Activated T-cell treated with anti-CD3 and anti-CD28 coated beads, Interleukin-2, amount 50 U/mL, for 1 hour (primary cell): ENCODE results near the gene GTF2A1L.

Experiments
- DNase-seq: peaks from one replicate; pipeline ENCODE4 v3.0.0-alpha.2; 2020

The GTF2A1L gene

DNA sequence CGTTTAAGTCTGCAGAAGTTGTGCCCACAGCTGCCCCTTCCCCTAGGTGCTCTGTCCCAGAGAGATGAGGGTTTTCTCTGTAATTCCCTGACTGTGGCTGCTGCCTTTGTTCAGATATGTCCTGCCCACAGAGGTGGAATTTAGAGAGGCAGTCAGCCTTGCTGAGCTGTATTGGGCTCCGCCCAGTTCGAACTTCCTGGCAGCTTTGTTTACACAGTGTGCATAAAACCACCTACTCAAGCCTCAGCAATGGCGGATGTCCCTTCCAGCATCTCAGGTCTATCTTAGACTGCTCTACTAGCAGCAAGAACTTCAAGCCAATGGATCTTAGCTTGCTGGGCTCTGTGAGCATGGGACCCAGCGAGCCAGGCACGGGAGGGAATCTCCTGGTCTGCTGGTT lies 89.8 kb downstream of the GTF2A1L start:
- no peak for DNase-seq

DNA sequence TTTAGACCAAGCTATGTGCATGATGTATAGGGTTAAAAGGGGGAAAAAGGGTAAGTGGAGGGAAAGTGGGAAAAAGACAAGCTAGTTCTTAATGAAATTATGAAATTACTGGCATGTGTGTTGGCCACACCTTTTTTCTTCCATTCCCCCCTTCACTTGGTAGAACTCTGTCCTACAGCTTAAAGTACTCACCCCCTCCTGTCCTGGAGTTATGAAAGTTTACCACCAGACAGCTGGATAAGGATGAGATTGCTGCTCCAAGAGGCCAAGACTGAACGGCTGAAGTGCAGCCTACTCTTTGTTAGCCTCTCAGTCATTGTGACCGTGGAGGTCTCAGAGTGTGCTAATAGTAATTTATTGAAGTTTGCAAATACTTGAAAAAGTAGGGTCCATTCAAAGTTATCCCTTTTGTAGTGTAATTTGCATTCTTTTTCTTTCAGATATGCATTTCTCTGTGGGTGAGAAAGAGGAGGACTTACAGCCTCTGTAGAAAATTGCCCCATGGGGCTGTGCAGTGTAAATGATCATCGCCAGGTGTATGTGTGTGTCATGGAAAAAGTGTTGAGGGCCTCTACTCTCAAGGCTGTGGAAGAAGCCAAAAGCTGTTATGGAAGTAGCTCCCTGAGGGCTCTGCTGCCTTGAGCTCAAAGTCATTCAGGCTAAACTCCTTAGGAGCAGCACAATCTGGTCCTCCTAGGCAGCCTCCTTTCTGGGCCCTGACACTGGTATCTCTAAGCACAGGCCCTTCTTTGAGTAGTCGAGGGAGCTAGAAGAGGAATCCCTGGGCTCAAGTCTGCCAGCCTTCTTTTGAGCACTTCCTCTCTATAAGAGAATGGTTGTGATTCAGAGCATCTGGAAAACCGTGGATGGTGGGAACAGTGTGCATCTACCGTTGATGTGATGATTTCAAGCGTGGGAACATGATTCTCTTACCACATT lies 91.7 kb downstream of the GTF2A1L start:
- no peak for DNase-seq

DNA sequence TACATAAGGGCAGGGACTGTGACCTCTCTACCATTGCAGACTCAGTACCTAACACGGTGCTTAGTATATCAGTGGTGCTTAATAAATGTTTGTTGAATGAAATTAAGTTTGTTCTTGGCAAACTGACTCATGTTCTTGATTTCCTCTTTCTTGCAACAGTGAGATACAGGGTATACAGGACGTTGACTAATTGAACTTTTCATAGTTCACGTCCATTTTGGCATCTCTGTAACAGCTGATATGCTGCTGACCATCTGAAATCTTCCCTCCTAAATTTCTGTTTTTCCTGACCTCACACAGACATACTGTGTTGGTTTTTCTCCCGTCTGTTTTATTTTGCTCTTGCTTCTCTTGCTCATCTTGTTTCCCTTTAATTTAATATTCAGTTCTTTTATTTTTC lies 93.7 kb downstream of the GTF2A1L start:
- no peak for DNase-seq

DNA sequence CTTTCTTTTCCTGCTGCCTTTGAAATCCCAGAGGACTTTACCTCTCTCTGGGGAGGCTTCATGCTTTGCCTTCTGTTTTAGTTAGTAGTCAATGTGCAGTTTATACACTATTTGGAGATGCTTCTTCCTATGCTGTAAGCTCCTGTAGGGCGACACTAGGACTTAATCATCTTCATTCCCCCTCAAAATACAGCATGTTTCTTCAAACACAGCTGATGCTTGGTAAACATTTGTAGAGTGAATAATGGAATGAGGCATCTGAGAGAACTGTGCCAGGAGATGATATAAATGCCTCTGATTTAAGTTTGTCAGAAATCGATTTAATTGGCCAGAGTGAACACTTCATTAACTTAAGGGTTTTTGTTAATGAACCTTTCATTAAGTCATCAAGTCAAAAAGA lies 94.5 kb downstream of the GTF2A1L start:
- DNase-seq: no peak

DNA sequence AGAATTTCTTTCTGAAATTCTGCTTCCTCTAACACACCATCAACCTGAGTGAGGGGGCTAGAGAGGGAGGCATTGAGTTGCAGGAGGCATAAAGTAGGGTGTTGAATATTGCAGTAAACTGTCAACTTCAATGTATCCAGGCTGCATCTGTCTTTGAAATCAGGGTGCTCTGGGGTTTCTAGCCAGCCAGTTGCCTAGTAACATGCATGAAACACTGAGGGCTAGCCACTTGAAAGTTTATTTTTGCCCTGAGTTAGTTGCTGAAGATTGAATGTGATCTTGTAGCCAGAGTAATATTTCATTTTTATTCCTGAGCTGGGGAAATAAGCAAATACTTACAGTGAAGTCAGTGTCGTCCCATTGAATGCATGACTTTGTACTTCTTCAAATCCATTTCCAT lies 96.0 kb downstream of the GTF2A1L start:
- no peak for DNase-seq

DNA sequence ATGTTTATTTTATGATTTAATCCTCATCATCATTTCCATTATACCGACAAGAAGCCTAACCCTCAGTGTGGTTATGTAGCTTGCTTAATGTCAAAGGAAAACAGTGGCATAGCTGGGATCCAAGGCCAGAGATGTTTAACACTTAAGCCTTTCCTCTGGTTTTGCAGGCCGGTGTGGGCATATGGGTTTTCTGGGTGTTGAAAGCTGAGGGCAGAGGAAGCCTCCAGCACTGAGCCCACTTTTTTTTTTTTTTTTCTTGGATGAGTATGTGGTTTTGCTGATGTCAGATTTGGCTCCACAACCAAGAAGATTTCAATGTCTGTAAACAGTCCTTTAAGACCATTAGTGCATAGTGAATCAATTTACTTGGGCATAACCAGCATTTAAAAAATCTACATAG lies 96.6 kb downstream of the GTF2A1L start:
- DNase-seq: no peak

DNA sequence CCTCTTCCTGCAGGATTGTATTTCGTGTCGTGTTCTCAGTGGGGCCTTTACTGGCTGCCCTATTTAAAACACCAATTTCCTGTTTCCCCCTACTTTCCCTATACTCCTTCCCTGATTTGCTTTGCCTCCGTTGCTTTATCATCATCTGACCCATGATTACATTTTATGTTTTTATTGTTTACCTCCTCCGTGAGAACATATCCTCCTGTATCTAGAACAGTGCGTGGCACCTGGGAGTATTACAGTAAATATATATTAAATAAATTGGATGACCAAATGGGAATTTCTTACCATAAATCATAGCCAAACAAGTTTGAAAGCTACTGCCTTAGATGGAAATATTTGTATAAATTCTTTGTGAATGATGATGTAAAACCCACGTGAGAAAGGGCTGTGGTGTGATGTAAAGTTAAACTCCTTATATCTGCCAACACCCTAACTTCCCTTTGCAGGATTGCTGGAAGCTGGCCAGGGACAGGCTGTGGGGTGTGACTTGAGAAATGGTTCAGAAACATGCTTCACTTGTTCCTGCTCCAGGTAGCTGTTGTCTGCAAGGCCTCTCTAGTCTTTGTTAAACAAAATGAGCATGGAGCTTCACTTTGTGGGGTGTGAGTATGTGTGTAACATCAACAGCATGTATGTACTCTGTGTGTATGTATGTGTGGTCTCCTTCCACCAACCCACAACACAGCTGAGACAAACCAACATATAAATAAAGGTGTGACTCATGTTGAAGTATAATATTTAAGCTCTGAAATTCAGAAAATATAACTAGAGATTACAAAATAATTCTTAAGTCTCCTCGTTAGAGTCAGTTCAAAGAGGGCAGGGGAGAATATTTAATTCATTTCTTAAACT lies 97.6 kb downstream of the GTF2A1L start:
- DNase-seq: no peak

DNA sequence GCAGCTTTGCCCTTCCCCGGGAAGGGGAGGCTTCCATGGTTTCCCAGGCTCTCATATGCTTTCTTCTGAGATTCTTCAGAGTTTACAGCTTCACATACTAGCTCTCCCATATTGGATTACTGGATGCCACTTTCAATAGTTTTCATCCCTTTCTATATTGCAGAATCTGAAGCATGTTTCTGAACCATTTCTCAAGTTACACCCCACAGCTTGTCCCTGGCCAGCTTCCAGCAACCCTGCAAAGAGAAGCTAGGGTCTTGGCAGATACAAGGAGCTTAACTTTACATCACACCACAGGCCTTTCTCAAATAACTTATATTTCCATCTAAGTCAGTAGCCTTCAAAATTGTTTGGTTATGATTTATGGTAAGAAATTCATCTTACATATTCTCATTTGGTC lies 98.3 kb downstream of the GTF2A1L start:
- DNase-seq: no peak

DNA sequence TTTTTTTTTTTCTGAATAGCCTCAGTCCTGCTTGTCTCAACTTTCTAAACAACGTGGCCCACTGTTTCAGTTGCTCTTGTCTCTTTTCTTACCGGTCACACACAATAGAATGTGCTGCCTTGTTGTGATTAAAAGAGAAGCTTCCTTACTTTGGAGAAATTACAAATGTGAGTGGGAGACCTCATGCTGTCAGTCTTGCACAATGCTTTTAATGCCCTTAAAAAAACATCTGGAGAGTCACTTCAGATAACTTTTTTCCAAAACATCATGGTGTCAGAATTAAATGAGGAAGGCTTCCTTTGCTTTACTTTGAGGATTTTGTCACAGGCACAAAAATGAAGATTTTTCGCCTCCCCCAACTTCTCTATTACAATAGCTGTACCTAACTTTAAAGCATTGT lies 100.2 kb downstream of the GTF2A1L start:
- DNase-seq: no peak

DNA sequence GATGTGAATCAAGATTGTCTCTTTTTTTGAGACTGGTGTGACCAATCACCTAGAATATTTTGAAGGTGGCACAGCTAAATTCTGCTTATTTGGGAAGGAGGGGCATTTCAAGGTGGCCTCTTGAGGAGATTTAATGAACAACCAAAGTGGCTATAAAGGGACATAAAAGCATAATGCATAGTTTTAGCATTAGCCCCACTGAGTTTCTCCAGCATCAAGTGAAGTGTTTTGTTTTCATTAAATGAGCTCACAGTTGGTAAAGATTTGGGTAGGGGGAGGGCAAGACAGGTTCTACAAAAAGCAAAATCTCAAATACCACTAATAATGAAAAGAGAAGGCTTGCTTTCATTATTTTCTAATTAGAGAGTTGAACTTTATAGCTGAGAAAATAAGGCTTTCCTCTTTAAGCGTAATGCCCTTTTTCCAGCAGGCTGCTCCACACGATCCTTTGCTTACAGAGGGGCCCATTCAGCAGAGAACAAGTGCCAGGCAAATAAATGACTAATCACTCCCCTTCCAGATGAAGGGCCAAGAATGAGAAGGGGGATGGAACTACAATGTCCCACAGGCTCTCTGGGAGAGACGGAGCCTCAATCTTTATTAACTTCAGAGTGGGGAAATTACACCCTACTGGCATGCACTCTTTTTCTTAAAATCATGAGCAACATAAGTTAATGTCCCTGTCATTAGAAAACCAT lies 102.0 kb downstream of the GTF2A1L start:
- DNase-seq: no peak

DNA sequence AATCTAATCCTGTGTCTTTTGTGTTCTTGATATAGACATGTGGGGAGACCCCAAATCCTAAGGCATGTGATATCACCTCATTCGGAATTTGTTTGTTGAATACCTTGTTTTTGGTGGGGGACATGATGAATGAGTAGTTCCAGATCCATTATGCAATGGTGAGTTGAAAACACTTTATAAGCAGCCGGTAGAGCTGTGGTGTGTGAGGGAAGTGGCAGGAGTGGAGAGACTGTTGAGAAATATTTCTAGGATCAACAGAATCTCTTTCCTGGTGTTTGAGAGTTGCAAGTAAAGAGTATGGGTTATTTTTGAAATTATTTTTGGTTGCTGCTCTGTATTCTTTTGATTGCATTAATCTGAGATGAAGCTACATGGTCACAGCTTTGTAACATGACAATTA lies 103.5 kb downstream of the GTF2A1L start:
- no peak for DNase-seq

DNA sequence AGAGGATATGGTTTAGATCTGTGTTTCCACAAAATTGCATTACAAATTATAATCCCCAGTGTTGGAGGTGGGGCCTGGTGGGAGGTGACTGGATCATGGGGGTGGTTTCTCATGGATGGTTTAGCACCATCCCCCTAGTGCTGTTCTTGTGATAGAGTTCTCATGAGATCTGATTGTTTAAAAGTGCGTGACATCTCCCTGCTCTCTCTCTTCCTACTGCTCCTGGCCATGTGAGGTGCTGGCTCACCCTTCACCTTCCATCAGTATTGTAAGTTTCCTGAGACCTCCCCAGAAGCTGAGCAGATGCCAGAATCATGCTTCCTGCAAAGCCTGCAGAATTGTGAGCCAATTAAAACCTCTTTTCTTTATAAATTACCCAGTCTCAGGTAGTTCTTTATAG lies 104.7 kb downstream of the GTF2A1L start:
- DNase-seq: no peak

DNA sequence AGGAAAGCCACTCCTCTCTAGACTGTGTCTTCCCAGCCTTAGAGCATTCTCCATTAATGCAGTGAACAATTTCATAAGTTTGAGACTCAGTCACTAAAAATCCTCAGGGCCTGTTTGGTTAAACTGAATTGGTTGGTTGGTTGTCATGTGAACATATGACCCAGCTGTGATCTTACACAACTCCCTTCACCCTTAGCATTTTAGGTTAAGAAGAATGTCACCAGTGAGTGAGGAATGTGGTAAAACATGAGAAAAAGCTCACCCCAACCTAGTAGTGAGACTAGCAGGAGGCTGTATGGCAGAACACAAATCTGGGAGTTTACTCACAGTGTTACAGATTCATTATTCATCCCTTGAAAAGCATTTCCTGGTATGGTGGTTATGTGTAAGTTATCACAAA lies 105.5 kb downstream of the GTF2A1L start:
- DNase-seq: no peak

DNA sequence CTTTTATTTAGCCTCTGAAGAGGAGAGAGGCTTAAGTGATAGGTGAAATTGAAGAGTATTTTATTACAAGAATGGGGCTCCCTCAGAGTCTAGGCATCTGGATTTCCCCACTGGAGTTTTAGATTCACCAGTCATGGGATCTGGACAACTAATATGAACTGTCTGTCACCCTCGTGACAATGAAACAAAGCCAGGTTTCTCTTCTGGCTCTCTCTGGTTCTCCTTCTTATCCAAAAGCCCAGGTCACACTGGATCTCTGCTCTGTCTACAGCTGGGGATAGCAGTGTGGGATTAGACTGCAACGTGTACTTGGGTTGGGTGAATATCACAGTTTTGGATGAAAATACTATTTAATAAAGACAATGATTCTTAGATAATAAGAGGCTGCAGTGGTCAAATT lies 106.6 kb downstream of the GTF2A1L start:
- no peak for DNase-seq

DNA sequence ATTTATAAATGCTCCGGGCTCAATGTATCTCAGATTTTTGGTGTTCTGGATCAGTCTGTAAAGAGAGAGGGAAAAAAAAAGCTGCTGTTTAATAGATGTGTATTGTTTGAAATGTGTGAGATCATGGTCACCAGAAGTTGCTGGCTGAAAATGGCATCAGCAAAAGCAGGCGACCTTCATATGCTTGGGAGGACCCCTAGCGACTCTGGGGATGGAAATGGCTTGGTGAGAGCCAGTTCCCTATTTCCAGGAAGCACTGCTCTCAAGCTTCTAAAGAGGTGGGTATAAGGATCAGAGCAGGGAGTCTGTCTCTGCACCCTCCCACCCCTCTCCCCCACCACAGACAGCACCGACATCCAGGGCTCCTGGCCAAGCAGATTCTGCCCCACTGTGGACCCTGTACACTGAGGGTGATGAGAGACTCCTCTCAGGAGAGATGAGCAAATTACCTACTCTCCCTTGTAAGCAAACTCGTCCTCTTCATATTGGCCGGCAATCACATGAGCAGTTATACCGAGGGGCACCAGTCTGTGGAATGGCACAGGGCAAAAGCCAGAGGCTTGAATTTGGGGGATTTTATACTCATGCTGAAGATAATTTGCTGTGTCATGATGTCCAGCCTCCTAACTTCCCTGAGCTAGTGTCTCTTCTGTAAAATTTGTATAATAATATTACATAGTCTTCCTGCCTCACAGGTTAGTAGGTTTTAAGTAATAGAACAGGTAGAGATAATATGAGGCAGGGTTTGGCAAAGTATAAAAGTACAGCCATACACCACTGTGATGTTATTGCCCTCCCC lies 108.2 kb downstream of the GTF2A1L start:
- no peak for DNase-seq

DNA sequence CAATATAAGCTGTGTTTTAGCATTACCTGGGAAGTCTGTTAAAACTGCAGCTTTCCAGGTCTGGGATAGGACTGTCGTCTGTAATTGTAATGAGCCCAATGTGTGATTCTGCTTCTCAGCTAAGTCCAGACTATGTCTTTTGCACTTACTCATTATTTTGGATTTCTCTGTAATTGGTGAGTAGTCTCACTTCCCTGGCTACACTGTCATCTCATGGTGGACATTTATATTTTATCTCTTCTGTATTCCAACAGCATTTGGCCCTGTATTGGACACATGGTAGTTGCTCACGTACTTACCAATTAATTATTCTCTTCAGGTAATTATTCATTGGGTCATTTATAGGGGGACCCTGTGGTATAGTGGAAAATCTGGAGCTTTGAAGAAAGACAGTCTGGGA lies 109.9 kb downstream of the GTF2A1L start:
- DNase-seq: no peak

DNA sequence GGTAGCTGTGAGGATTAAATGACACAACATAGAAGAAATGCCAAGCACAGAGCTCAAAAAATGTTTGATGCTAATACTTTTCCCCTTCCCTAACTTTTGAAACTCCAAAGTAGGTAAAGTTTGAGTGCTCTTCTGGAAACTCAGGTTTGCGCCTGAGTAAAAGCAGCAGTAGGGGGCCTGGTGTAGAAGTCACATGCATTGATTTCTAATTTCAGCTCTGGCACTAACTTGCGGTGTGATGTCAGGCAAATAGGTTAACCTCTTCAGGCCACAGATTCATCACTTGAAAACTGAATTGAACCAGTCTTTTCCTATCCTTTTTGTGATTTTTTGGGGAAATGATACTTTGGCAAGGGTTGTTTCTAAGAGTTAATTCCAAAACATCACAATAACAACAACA lies 110.6 kb downstream of the GTF2A1L start:
- DNase-seq: no peak

DNA sequence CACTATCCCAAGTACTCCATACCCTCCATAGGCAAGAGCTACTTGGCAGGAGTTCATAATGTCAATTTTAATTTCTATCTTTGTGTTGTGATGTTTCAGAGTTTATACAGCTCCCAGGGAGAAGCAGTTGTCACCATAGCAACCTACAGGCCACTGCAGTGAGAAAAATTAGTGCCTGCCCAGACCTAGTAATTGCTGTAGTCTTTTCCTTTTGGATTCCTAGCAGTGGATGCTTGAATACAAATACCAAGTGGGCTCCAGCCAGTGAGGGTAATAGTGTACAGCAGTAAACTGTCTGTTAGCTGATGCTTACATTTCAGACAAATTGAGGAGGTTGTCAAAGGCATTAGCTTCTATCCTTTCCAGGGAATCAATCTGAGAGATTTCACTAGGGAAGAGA lies 111.2 kb downstream of the GTF2A1L start:
- no peak for DNase-seq
